Hepatocyte (in vitro differentiated cells): ENCODE data around the gene GRK5. TPM values are rescaled to one million over a fixed set of nuclear protein-coding genes. Genes with fewer than 3 reads are reported as not detected.

Experiments
- DNase-seq: peaks from one replicate; pipeline ENCODE4 v3.0.0-alpha.2; 2016; ENCODE audit warnings: low spot score
- H2AFZ ChIP-seq: fragments of 200-600 bp; sonication (generic); 2 replicates; pipeline ENCODE4 v1.6.0; 2016; ENCODE audit warnings: antibody characterized with exemption, mild to moderate bottlenecking
- H3K27ac ChIP-seq: fragments of 200-600 bp; sonication (generic); 2 replicates; pipeline ENCODE4 v1.5.1; 2016; ENCODE audit warnings: mild to moderate bottlenecking
- H3K27me3 ChIP-seq: fragments of 200-600 bp; sonication (generic); 2 replicates; pipeline ENCODE4 v1.6.1; 2016
- H3K36me3 ChIP-seq: fragments of 200-600 bp; sonication (generic); replicated peaks from 2 replicates; pipeline ENCODE4 v1.5.1; 2016; ENCODE audit warnings: low read depth; ENCODE audit not compliant: insufficient read depth
- H3K4me1 ChIP-seq: fragments of 200-600 bp; sonication (generic); 2 replicates; pipeline ENCODE4 v1.5.1; 2016; ENCODE audit warnings: mild to moderate bottlenecking, moderate library complexity; ENCODE audit not compliant: insufficient read depth
- H3K4me2 ChIP-seq: fragments of 200-600 bp; sonication (generic); 2 replicates; pipeline ENCODE4 v1.6.0; 2016
- H3K4me3 ChIP-seq: fragments of 200-600 bp; sonication (generic); 2 replicates; pipeline ENCODE4 v1.5.1; 2016; ENCODE audit warnings: mild to moderate bottlenecking
- H3K79me2 ChIP-seq: fragments of 200-600 bp; sonication (generic); 2 replicates; pipeline ENCODE4 v1.6.0; 2017; ENCODE audit warnings: mild to moderate bottlenecking
- H3K9me2 ChIP-seq: fragments of 200-600 bp; sonication (generic); replicated peaks from 2 replicates; pipeline ENCODE4 v1.6.0; 2017; ENCODE audit warnings: mild to moderate bottlenecking; ENCODE audit not compliant: insufficient read depth
- H3K9me3 ChIP-seq: fragments of 200-600 bp; sonication (generic); 2 replicates; pipeline ENCODE4 v1.5.1; 2016; ENCODE audit warnings: low read depth, mild to moderate bottlenecking
- H4K20me1 ChIP-seq: fragments of 200-600 bp; sonication (generic); 2 replicates; pipeline ENCODE4 v1.6.0; 2016; ENCODE audit warnings: mild to moderate bottlenecking; ENCODE audit not compliant: insufficient read depth, poor library complexity, severe bottlenecking
- CTCF ChIP-seq: fragments of 200-600 bp; sonication (generic); IDR thresholded peaks from 2 replicates; pipeline ENCODE4 v1.5.1; 2016; ENCODE audit warnings: antibody characterized with exemption, mild to moderate bottlenecking; ENCODE audit not compliant: poor library complexity
- EZH2 ChIP-seq: fragments of 200-600 bp; sonication (generic); IDR thresholded peaks from 2 replicates; pipeline ENCODE4 v1.6.1; 2016; ENCODE audit warnings: antibody characterized with exemption, mild to moderate bottlenecking, borderline replicate concordance
- EZH2phosphoT487 ChIP-seq: fragments of 200-600 bp; sonication (generic); IDR thresholded peaks from one replicate; pipeline ENCODE4 v1.6.1; 2018; ENCODE audit warnings: antibody characterized with exemption, mild to moderate bottlenecking, low read depth, moderate library complexity; ENCODE audit not compliant: unreplicated experiment, severe bottlenecking
- WGBS: methylation state at CpG from one replicate; pipeline ENCODE4 v1.1.6; 2016; ENCODE audit warnings: low lambda C conversion rate; ENCODE audit errors: missing lambda C conversion rate; 5-methylcytosine and 5-hydroxymethylcytosine counted together
- polyA plus RNA-seq: library from polyadenylated mRNA; unstranded; fragments of >200 nt; fragmentation: Nextera tagmentation; extraction: Ambion mirVana; gene quantifications from 2 replicates; pipeline ENCODE4 v1.2.1, GENCODE V29; 2016
- total RNA-seq: library from RNA; depleted of rRNA; stranded (reverse); fragments of >200 nt; gene quantifications from 2 replicates; pipeline ENCODE4 v1.2.3, GENCODE V29; 2014

GRK5 gene
- total and polyA plus RNA-seq, 2 experiments from 2014 or later: 7.6 to 19.9 TPM

- H3K27me3 ChIP-seq: no peaks in the 10 kb centered on the region
- no peak overlapping the region for H3K4me2 ChIP-seq
- TF ChIP-seq CTCF (no peak), EZH2 (no peak), EZH2phosphoT487 (no peak)
- H3K79me2 ChIP-seq: no peaks in the 10 kb centered on the region
- H3K4me1 ChIP-seq: no peaks in the 10 kb centered on the region
- no peaks in the 10 kb centered on the region for H4K20me1 ChIP-seq
- no peak overlapping the region for H3K27ac ChIP-seq
- no peak overlapping the region for H3K4me3 ChIP-seq
- WGBS: 86% methylated on average over 5 of the region's 5 CpGs
- H3K9me3 ChIP-seq: no peaks in the 10 kb centered on the region
- no peaks in the 10 kb centered on the region for H3K9me2 ChIP-seq
- no peak for DNase-seq
- H3K36me3 ChIP-seq: no peaks in the 10 kb centered on the region
- no peak overlapping the region for H2AFZ ChIP-seq
These were observed 219.3 kb downstream of the GRK5 start for GRCh38 chr10:119426699-119427098.

- no peaks in the 10 kb centered on the region for H3K79me2 ChIP-seq
- no peak overlapping the region for H3K4me3 ChIP-seq
- no peak for TF ChIP-seq EZH2phosphoT487
- TF ChIP-seq EZH2: no peak
- TF ChIP-seq CTCF: no peak
- no peaks in the 10 kb centered on the region for H3K4me1 ChIP-seq
- H2AFZ ChIP-seq: no peak overlapping the region
- no peak for DNase-seq
- no peaks in the 10 kb centered on the region for H3K9me2 ChIP-seq
- no peaks in the 10 kb centered on the region for H3K27me3 ChIP-seq
- no peaks in the 10 kb centered on the region for H3K36me3 ChIP-seq
- no peak overlapping the region for H3K4me2 ChIP-seq
- 95% methylated on average over 8 of the region's 8 CpGs for WGBS
- H3K9me3 ChIP-seq: no peaks in the 10 kb centered on the region
- H4K20me1 ChIP-seq: no peaks in the 10 kb centered on the region
- no peak overlapping the region for H3K27ac ChIP-seq
These were observed 220.0 kb downstream of the GRK5 start for GRCh38 chr10:119427263-119427864.

- Histone ChIP-seq H3K4me2 (no peak overlapping the region), H3K36me3 (no peaks in the 10 kb centered on the region), H4K20me1 (no peaks in the 10 kb centered on the region), H3K79me2 (no peaks in the 10 kb centered on the region), H3K9me3 (no peaks in the 10 kb centered on the region), H3K27me3 (no peaks in the 10 kb centered on the region), H3K4me1 (no peaks in the 10 kb centered on the region), H3K9me2 (no peaks in the 10 kb centered on the region), H3K27ac (no peak overlapping the region), H2AFZ (no peak overlapping the region), H3K4me3 (no peak overlapping the region)
- no peak for TF ChIP-seq EZH2phosphoT487
- TF ChIP-seq CTCF: no peak
- no peak for TF ChIP-seq EZH2
- WGBS: 68% methylated on average over 14 of the region's 14 CpGs
- DNase-seq: no peak
These were observed 221.4 kb downstream of the GRK5 start for GRCh38 chr10:119428789-119429188.

GRCh38 chr10:119429771-119430170, 222.4 kb downstream of the GRK5 start:
- no peak overlapping the region for H3K4me3 ChIP-seq
- H3K4me2 ChIP-seq: no peak overlapping the region
- DNase-seq: no peak
- no peak overlapping the region for H3K27ac ChIP-seq
- H3K9me3 ChIP-seq: no peaks in the 10 kb centered on the region
- no peaks in the 10 kb centered on the region for H3K9me2 ChIP-seq
- no peaks in the 10 kb centered on the region for H3K79me2 ChIP-seq
- WGBS: 81% methylated on average over 8 of the region's 8 CpGs
- TF ChIP-seq CTCF (no peak), EZH2phosphoT487 (no peak), EZH2 (no peak)
- no peaks in the 10 kb centered on the region for H3K36me3 ChIP-seq
- no peak overlapping the region for H2AFZ ChIP-seq
- H3K4me1 ChIP-seq: no peaks in the 10 kb centered on the region
- no peaks in the 10 kb centered on the region for H4K20me1 ChIP-seq
- no peaks in the 10 kb centered on the region for H3K27me3 ChIP-seq
